A549 (cell line): Measurements from ENCODE around the gene RANGRF. TPM values are rescaled to one million over a fixed set of nuclear protein-coding genes. Genes with fewer than 3 reads are reported as not detected.

Experiments used
- ATAC-seq, 2 experiments: fragments of 200-7000 bp in 1 of 2; fragments of >200 bp in 1 of 2; cut with Nextera tagmentation in 1 of 2; cut with Tn5 transposase in 1 of 2; 3 replicates each; pipeline versions ENCODE4 v1.8.0 to v1.9.1; 2018 to 2020; ENCODE audit warnings: mild to moderate bottlenecking in 1 of 2, moderate library complexity in 1 of 2
- CTCF ChIA-PET: fragments of 300-600 bp; sonication (Branson Sonifier 250); formaldehyde crosslinking; extraction: SDS; loops from one replicate; lab custom pipeline; 2021; ENCODE audit warnings: antibody characterized with exemption, inconsistent platforms; lab: Yijun Ruan, JAX
- POLR2A ChIA-PET: fragments of 350-600 bp; formaldehyde crosslinking; extraction: SDS; loops from one replicate; lab custom pipeline; 2021; ENCODE audit warnings: antibody characterized with exemption, inconsistent platforms; lab: Yijun Ruan, JAX
- DNase-seq, 2 experiments: peaks; one replicate each; pipeline versions ENCODE4 v3.0.0 to v3.0.0-alpha.2; 2011 to 2016; ENCODE audit warnings: low read depth in 1 of 2, low spot score in 1 of 2
- FAIRE-seq: peaks from 2 replicates; lab custom pipeline; 2011; peaks lifted over from hg19 to GRCh38; lab: Jason Lieb, UNC
- H3K27ac ChIP-seq, 2 experiments: fragments of >200 bp; sonication (Bioruptor Twin); formaldehyde crosslinking; 3 replicates each; pipeline ENCODE4 v1.5.1; 2016 to 2017
- H3K4me1 ChIP-seq: fragments of >200 bp; sonication (Bioruptor Twin); formaldehyde crosslinking; 3 replicates; pipeline ENCODE4 v1.6.1; 2016
- H3K4me2 ChIP-seq: fragments of >200 bp; sonication (Bioruptor Twin); formaldehyde crosslinking; 3 replicates; pipeline ENCODE4 v1.6.1; 2016
- H3K4me3 ChIP-seq: fragments of >200 bp; sonication (Bioruptor Twin); formaldehyde crosslinking; 3 replicates; pipeline ENCODE4 v1.5.1; 2016
- H3K9me3 ChIP-seq: fragments of >200 bp; sonication (Bioruptor Twin); formaldehyde crosslinking; 3 replicates; pipeline ENCODE4 v1.6.1; 2016
- BHLHE40 ChIP-seq: IDR thresholded peaks from 2 replicates; pipeline ENCODE4 v1.6.1; 2012; ENCODE audit warnings: low read depth, low read length, inconsistent platforms
- CEBPB ChIP-seq, 2 experiments: fragments of >200 bp in 1 of 2; sonication (Bioruptor Twin) in 1 of 2; formaldehyde crosslinking in 1 of 2; IDR thresholded peaks; 2 replicates each; pipeline ENCODE4 v1.6.1; 2012 to 2016
- EHF ChIP-seq: fragments of 250-450 bp; sonication (Bioruptor Pico); IDR thresholded peaks from 2 replicates; pipeline ENCODE4 v1.5.0; 2020; ENCODE audit warnings: mild to moderate bottlenecking
- ESRRA ChIP-seq: fragments of 150-350 bp; IDR thresholded peaks from 2 replicates; pipeline ENCODE4 v1.6.1; 2014; ENCODE audit warnings: mild to moderate bottlenecking, low read length, borderline replicate concordance
- JUNB ChIP-seq: fragments of >200 bp; sonication (Bioruptor Twin); formaldehyde crosslinking; IDR thresholded peaks from 2 replicates; pipeline ENCODE4 v1.6.1; 2016
- KDM1A ChIP-seq: fragments of 200-600 bp; sonication (generic); IDR thresholded peaks from 2 replicates; pipeline ENCODE4 v1.6.1; 2016; ENCODE audit warnings: low read depth, mild to moderate bottlenecking
- MAZ ChIP-seq: fragments of 150-350 bp; IDR thresholded peaks from 2 replicates; pipeline ENCODE4 v1.6.1; 2014; ENCODE audit warnings: antibody characterized with exemption, low read depth, low read length, borderline replicate concordance
- NPAS2 ChIP-seq: fragments of 250-450 bp; sonication (Bioruptor Pico); IDR thresholded peaks from 2 replicates; pipeline ENCODE4 v1.8.0; 2022; ENCODE audit warnings: mild to moderate bottlenecking, moderate library complexity, borderline replicate concordance
- NR3C1 ChIP-seq: fragments of >200 bp; sonication (Bioruptor Twin); formaldehyde crosslinking; IDR thresholded peaks from 3 replicates; pipeline ENCODE4 v1.6.1; 2017
- POLR2A ChIP-seq: IDR thresholded peaks from 2 replicates; pipeline ENCODE4 v1.6.1; 2012; ENCODE audit warnings: mild to moderate bottlenecking, low read length
- RNF2 ChIP-seq: fragments of 200-600 bp; sonication (generic); IDR thresholded peaks from 2 replicates; pipeline ENCODE4 v1.6.1; 2016; ENCODE audit warnings: low read depth, mild to moderate bottlenecking, antibody characterized with exemption, moderate library complexity, borderline replicate concordance
- SREBF2 ChIP-seq: fragments of 450-650 bp; IDR thresholded peaks from 2 replicates; pipeline ENCODE4 v1.6.1; 2014; ENCODE audit warnings: mild to moderate bottlenecking, moderate library complexity
- TFCP2L1 ChIP-seq: fragments of 250-450 bp; sonication (Bioruptor Pico); IDR thresholded peaks from 2 replicates; pipeline ENCODE4 v1.5.0; 2021; ENCODE audit warnings: mild to moderate bottlenecking
- ZSCAN20 ChIP-seq: fragments of 250-450 bp; sonication (Bioruptor Pico); IDR thresholded peaks from 2 replicates; pipeline ENCODE4 v1.8.0; 2022; ENCODE audit warnings: mild to moderate bottlenecking, moderate library complexity
- WGBS: methylation state at CpG from one replicate; pipeline ENCODE4 v1.1.6; 2017; ENCODE audit errors: missing lambda C conversion rate; 5-methylcytosine and 5-hydroxymethylcytosine counted together
- polyA plus RNA-seq, 4 experiments: library from polyadenylated mRNA; depleted of rRNA in 3 of 4; stranded (reverse); fragments of >200 nt; fragmentation: RNase III in 1 of 4; extraction: RNeasy Plus Mini Kit Qiagen cat#74134 plus additional on column Dnase treatment in 1 of 4; gene quantifications; 2 replicates in 3 of 4; 3 replicates in 1 of 4; pipeline ENCODE4 v1.2.3, GENCODE V29; 2011 to 2017
- TF ChIP-seq, protein P1 (sequence below): fragments of >200 bp; sonication (Bioruptor Twin); formaldehyde crosslinking; IDR thresholded peaks from 3 replicates; pipeline ENCODE4 v1.5.1; 2016
- TF ChIP-seq, protein P2 (sequence below): fragments of 250-450 bp; sonication (Bioruptor Pico); IDR thresholded peaks from 2 replicates; pipeline ENCODE4 v1.5.0; 2021; ENCODE audit warnings: mild to moderate bottlenecking, moderate library complexity, borderline replicate concordance
- TF ChIP-seq, protein P3 (sequence below): IDR thresholded peaks from 2 replicates; pipeline ENCODE4 v1.6.1; 2012
- TF ChIP-seq, protein P4 (sequence below): fragments of 250-450 bp; sonication (Bioruptor Pico); IDR thresholded peaks from 2 replicates; pipeline ENCODE4 v1.5.0; 2020; ENCODE audit warnings: low read depth, mild to moderate bottlenecking, moderate library complexity

RANGRF gene
- polyA plus RNA-seq, 2 of the 4 experiments (the other 2 are of a cell fraction) = 47.2 to 56.4 TPM

DNA sequence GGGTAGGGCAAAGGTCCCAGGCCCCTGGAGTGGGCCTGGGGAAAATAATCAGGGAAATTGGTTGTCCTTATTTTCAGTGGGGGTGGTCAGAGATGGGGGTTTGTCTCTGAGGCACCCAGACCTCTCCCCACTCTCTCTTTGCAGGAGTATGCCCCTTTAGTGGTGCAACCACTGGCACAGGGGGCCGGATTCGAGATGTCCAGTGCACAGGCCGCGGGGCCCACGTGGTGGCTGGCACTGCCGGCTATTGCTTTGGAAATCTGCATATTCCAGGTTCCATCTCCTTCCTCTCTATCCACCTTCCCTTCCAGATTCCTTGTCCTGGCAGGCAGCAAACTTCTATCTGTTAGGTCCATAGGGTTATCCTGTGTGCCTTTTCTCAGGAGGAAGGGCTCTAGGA lies 31.8 kb upstream of the RANGRF start:
- no peak overlapping the region for H3K4me2 ChIP-seq
- WGBS = 94% methylated on average over 6 of the region's 6 CpGs
- no peak for DNase-seq
- no peak for TF ChIP-seq BHLHE40
- no peak for TF ChIP-seq SREBF2
- TF ChIP-seq NPAS2 (CRISPR knock-in tag) = no peak
- TF ChIP-seq, protein P1, sequence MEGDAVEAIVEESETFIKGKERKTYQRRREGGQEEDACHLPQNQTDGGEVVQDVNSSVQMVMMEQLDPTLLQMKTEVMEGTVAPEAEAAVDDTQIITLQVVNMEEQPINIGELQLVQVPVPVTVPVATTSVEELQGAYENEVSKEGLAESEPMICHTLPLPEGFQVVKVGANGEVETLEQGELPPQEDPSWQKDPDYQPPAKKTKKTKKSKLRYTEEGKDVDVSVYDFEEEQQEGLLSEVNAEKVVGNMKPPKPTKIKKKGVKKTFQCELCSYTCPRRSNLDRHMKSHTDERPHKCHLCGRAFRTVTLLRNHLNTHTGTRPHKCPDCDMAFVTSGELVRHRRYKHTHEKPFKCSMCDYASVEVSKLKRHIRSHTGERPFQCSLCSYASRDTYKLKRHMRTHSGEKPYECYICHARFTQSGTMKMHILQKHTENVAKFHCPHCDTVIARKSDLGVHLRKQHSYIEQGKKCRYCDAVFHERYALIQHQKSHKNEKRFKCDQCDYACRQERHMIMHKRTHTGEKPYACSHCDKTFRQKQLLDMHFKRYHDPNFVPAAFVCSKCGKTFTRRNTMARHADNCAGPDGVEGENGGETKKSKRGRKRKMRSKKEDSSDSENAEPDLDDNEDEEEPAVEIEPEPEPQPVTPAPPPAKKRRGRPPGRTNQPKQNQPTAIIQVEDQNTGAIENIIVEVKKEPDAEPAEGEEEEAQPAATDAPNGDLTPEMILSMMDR = no peak
- no peak for TF ChIP-seq EHF
- no peak for TF ChIP-seq RNF2
- TF ChIP-seq, protein P2, sequence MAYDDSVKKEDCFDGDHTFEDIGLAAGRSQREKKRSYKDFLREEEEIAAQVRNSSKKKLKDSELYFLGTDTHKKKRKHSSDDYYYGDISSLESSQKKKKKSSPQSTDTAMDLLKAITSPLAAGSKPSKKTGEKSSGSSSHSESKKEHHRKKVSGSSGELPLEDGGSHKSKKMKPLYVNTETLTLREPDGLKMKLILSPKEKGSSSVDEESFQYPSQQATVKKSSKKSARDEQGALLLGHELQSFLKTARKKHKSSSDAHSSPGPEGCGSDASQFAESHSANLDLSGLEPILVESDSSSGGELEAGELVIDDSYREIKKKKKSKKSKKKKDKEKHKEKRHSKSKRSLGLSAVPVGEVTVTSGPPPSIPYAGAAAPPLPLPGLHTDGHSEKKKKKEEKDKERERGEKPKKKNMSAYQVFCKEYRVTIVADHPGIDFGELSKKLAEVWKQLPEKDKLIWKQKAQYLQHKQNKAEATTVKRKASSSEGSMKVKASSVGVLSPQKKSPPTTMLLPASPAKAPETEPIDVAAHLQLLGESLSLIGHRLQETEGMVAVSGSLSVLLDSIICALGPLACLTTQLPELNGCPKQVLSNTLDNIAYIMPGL (CRISPR knock-in tag) = no peak
- no peak for TF ChIP-seq TFCP2L1
- no peak for TF ChIP-seq ESRRA
- TF ChIP-seq, protein P3, sequence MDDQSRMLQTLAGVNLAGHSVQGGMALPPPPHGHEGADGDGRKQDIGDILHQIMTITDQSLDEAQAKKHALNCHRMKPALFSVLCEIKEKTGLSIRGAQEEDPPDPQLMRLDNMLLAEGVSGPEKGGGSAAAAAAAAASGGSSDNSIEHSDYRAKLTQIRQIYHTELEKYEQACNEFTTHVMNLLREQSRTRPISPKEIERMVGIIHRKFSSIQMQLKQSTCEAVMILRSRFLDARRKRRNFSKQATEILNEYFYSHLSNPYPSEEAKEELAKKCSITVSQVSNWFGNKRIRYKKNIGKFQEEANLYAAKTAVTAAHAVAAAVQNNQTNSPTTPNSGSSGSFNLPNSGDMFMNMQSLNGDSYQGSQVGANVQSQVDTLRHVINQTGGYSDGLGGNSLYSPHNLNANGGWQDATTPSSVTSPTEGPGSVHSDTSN = no peak
- no peak for TF ChIP-seq JUNB
- TF ChIP-seq NR3C1 = no peak
- no peak for TF ChIP-seq ZSCAN20 (CRISPR knock-in tag)
- no peak for TF ChIP-seq POLR2A
- TF ChIP-seq, protein P4, sequence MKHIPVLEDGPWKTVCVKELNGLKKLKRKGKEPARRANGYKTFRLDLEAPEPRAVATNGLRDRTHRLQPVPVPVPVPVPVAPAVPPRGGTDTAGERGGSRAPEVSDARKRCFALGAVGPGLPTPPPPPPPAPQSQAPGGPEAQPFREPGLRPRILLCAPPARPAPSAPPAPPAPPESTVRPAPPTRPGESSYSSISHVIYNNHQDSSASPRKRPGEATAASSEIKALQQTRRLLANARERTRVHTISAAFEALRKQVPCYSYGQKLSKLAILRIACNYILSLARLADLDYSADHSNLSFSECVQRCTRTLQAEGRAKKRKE (CRISPR knock-in tag) = no peak
- TF ChIP-seq CEBPB (IDR thresholded peaks at IDR 0.05) = no peak
- TF ChIP-seq, all 56 proteins: peak for 0
- POLR2A ChIA-PET = no interaction called here
- no peaks in the 10 kb centered on the region for H3K9me3 ChIP-seq
- H3K27ac ChIP-seq = no peak overlapping the region
- FAIRE-seq (no peak), ATAC-seq (no peak)
- CTCF ChIA-PET = interaction anchor here (0.6 to 2.9 kb wide), 4 partner anchors 14 to 104 kb away, joined by 3 to 14 read pairs (median 4); no protein-coding TSS in a partner anchor
- no peak overlapping the region for H3K4me3 ChIP-seq
- H3K4me1 ChIP-seq = no peaks in the 10 kb centered on the region

DNA sequence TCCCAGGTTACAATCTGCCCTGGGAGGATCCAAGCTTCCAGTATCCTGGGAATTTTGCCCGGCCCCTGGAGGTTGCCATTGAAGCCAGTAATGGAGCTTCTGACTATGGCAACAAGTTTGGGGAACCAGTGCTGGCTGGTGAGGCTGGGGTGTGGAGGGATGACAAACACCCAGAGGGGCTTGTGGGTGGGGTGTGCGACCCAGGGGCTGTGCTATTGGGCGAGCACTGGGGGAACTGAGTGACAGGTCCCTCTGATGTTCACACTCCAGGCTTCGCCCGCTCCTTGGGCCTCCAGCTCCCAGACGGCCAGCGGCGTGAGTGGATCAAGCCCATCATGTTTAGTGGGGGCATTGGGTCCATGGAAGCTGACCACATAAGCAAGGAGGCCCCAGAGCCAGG lies 30.7 kb upstream of the RANGRF start:
- H3K4me3 ChIP-seq = no peak overlapping the region
- CTCF ChIA-PET = interaction anchor here (0.8 to 1.0 kb wide), 4 partner anchors 8 to 23 kb away, joined by 3 to 7 read pairs (median 4); partner anchors contain the start of gene PFAS
- ATAC-seq = no peak
- WGBS = 91% methylated on average over 8 of the region's 8 CpGs
- H3K9me3 ChIP-seq = no peaks in the 10 kb centered on the region
- POLR2A ChIA-PET = no interaction called here
- FAIRE-seq = no peak
- no peak for DNase-seq
- H3K27ac ChIP-seq = no peak overlapping the region
- no peak overlapping the region for H3K4me2 ChIP-seq
- H3K4me1 ChIP-seq = no peaks in the 10 kb centered on the region
- TF ChIP-seq KDM1A = no peak

DNA sequence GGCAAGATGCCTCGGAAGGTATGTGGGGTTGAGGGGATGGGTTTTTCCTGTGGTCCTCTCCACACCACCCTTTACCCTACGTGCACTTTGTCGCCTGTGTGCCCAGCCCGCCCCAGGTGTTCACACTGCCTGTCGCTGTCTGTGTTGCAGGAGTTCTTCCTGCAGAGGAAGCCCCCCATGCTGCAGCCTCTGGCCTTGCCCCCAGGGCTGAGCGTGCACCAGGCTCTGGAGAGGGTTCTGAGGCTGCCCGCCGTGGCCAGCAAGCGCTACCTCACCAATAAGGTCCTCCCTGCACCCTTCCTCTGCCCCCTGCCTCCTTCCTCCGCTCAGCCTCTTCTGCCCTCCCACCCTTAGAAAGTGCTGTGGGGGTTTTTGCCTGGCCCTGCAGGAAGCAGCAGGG lies 24.1 kb upstream of the RANGRF start:
- POLR2A ChIA-PET = interaction anchor here (1.8 kb wide), 1 partner anchor 31 kb away, joined by 5 read pairs; the partner anchor contains the start of gene SLC25A35
- no peaks in the 10 kb centered on the region for H3K4me1 ChIP-seq
- no peak overlapping the region for H3K4me3 ChIP-seq
- H3K9me3 ChIP-seq = no peaks in the 10 kb centered on the region
- H3K27ac ChIP-seq = no peak overlapping the region
- 97% methylated on average over 10 of the region's 10 CpGs for WGBS
- DNase-seq (no peak), ATAC-seq (no peak), FAIRE-seq (no peak)
- TF ChIP-seq, protein P1 = no peak
- TF ChIP-seq MAZ = no peak
- no peak for TF ChIP-seq POLR2A
- CTCF ChIA-PET = no interaction called here
- no peak overlapping the region for H3K4me2 ChIP-seq
